Loucy (cell line): ENCODE results near the gene TAF13.

Source experiments
- CTCF ChIP-seq: fragments of 200-600 bp; sonication (generic); conservative IDR thresholded peaks from 2 replicates; pipeline ENCODE4 v1.5.1; 2014; ENCODE audit warnings: mild to moderate bottlenecking, antibody characterized with exemption, low read length
- EZH2phosphoT487 ChIP-seq: fragments of 200-600 bp; IDR thresholded peaks from 2 replicates; pipeline ENCODE4 v1.6.1; 2018; ENCODE audit warnings: antibody characterized with exemption, mild to moderate bottlenecking, moderate library complexity, borderline replicate concordance

GRCh38 chr1:109017134-109017533, 58.7 kb downstream of the TAF13 start:
- no peak for TF ChIP-seq CTCF
- no peak for TF ChIP-seq EZH2phosphoT487
